ENCODE results near the gene PTMA. TPM values are rescaled to one million over a fixed set of nuclear protein-coding genes. Genes with fewer than 3 reads are reported as not detected.

The PTMA gene
- total RNA-seq, 1 donor, result 545 TPM

DNA sequence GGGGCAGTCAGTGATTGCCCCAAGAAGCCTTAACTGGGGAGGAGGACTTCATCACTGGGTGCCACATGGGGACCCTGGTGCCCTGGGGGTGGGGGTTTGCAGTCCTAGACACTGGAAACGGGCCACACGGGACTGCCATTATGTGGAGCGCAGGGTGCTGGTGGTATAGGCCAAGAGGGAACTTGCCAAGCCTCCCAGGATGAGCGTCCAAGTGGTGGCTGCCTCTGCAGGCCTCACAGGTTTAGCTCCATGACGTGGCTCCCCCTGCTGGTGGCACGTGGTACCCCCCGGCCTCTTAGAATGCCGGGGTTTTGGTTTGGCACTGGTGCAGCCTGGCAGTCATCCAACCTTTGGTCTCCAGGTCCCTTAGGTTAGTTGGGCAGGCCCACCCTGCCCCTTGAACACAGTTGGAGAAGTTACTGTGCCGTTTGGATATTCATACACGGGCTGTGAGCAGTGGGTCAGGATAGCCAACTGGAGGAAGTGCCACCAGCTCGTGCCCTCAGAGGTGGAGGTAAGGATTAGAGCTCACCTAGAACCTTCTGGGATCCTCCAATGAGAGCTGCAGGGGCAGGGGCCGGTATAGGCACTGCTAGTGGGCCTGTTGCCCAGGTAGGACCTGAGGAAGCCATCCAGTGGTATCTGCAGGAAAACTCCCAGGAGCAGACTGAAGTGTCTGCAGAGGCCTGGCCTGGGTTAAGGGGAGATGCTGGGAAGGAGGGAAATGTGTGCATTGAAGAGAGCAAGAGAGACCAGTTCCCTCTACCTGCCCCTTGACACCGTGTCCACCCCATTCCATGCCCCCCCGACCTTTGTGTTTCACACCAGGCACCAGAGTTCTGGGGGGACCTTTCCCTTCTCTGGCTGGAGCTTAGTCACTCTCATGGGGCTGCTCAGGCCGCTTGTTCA lies 5.7 kb downstream of the PTMA start:
- no peaks in the 10 kb centered on the region for H3K9me3 ChIP-seq (ENCODE audit: low read depth, low read length)
- H3K27me3 ChIP-seq (ENCODE audit: insufficient read depth, low read length), result no peaks in the 10 kb centered on the region
- no peak overlapping the region for H2AFZ ChIP-seq (ENCODE audit: low read length)
- H3K27ac ChIP-seq (ENCODE audit: low read depth, low read length), result peak overlapping the region; percentile 70
- H3K4me2 ChIP-seq (ENCODE audit: insufficient read depth, low read length), result no peak overlapping the region
- H3K4me3 ChIP-seq (ENCODE audit: insufficient read depth, low read length), result no peak overlapping the region
- peaks cover 37% of the 10 kb centered on the region for H4K20me1 ChIP-seq (ENCODE audit: insufficient read depth, low read length)
- DNase-seq (ENCODE audit: insufficient read length, low spot score, missing footprints), result peak; percentile 98
- H3K4me1 ChIP-seq (ENCODE audit: insufficient read depth, low read length), result peaks cover 53% of the 10 kb centered on the region
- peaks cover 18% of the 10 kb centered on the region for H3K36me3 ChIP-seq (ENCODE audit: insufficient read depth, low read length)
- peaks cover 41% of the 10 kb centered on the region for H3K79me2 ChIP-seq (ENCODE audit: insufficient read depth, low read length)
- TF ChIP-seq, protein P1, sequence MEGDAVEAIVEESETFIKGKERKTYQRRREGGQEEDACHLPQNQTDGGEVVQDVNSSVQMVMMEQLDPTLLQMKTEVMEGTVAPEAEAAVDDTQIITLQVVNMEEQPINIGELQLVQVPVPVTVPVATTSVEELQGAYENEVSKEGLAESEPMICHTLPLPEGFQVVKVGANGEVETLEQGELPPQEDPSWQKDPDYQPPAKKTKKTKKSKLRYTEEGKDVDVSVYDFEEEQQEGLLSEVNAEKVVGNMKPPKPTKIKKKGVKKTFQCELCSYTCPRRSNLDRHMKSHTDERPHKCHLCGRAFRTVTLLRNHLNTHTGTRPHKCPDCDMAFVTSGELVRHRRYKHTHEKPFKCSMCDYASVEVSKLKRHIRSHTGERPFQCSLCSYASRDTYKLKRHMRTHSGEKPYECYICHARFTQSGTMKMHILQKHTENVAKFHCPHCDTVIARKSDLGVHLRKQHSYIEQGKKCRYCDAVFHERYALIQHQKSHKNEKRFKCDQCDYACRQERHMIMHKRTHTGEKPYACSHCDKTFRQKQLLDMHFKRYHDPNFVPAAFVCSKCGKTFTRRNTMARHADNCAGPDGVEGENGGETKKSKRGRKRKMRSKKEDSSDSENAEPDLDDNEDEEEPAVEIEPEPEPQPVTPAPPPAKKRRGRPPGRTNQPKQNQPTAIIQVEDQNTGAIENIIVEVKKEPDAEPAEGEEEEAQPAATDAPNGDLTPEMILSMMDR (IDR thresholded peaks at IDR 0.05; ENCODE audit: extremely low read depth, low read depth, low read length), result peak; percentile 91

DNA sequence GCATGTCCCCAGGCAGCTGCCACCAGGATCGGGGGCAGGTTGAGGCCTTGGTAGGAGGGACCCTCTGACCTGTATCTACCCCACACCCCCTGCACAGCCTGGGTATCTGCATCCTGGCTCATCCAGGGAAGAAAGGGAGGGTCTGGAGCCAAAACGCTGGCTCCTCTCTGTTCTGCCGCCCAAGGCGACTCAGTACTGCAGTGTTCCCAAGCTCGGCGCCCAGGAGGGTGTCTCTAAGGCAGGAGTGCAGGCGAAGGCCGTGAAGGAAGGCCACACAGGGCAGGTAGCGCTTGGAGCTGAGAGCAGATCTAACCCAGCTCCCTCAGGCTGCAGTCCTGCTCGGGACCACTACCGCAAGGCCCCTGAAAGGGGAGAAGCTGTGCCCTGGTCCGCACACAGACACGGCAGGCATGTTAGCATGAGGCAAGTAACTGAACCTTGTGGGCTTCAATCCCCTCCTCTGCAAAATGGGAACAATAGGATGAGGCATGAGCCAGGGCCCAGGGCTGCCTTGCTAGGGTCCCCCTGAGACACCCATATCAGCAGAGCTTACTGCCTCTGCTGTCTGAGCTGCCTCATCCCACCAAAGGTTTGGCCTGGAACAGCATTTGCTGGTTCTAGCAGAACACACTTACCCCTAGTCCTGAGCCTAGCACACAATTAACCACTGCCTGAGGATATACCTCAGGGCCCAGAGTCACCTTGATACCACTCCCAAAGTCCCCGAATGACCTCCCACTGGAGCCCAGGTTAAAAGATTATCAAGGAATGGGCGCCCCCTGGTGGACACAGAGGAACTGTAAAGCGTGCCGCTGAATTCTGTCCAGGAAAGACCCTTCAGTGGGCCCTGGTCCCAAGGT lies 6.5 kb downstream of the PTMA start:
- no peak overlapping the region for H2AFZ ChIP-seq (ENCODE audit: low read length)
- H3K4me3 ChIP-seq (ENCODE audit: insufficient read depth, low read length), result no peak overlapping the region
- TF ChIP-seq, protein P1 (IDR thresholded peaks at IDR 0.05; ENCODE audit: extremely low read depth, low read depth, low read length), result peak; percentile 82
- no peaks in the 10 kb centered on the region for H3K27me3 ChIP-seq (ENCODE audit: insufficient read depth, low read length)
- H3K4me2 ChIP-seq (ENCODE audit: insufficient read depth, low read length), result no peak overlapping the region
- H3K4me1 ChIP-seq (ENCODE audit: insufficient read depth, low read length), result peaks cover 53% of the 10 kb centered on the region
- peak; percentile 89 for DNase-seq (ENCODE audit: insufficient read length, low spot score, missing footprints)
- H3K36me3 ChIP-seq (ENCODE audit: insufficient read depth, low read length), result peaks cover 18% of the 10 kb centered on the region
- H4K20me1 ChIP-seq (ENCODE audit: insufficient read depth, low read length), result peaks cover 34% of the 10 kb centered on the region
- H3K27ac ChIP-seq (ENCODE audit: low read depth, low read length), result peak overlapping the region; percentile 90
- peaks cover 32% of the 10 kb centered on the region for H3K79me2 ChIP-seq (ENCODE audit: insufficient read depth, low read length)
- no peaks in the 10 kb centered on the region for H3K9me3 ChIP-seq (ENCODE audit: low read depth, low read length)

DNA sequence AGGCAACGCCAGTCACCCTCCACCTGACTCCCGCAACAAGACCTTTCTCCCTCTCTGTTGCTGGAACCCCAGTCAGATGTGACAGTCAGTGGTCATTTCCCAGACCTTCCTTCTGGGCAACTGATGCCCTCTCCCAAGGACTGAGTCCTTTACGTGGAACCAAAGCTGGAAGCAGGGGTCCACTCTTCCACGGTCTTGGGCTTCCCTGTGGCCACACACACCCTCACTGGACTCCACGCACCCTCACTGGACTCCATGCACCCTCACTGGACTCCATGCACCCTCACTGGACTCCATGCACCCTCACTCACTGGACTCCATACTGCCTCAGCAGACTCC lies 7.1 kb downstream of the PTMA start:
- peak overlapping the region; percentile 90 for H3K27ac ChIP-seq (ENCODE audit: low read depth, low read length)
- peak overlapping the region; percentile 52 for H3K4me2 ChIP-seq (ENCODE audit: insufficient read depth, low read length)
- peaks cover 53% of the 10 kb centered on the region for H3K4me1 ChIP-seq (ENCODE audit: insufficient read depth, low read length)

More for the DNA sequence above, 7.1 kb downstream of the PTMA start:
- no peak for DNase-seq (ENCODE audit: insufficient read length, low spot score, missing footprints)
- Histone ChIP-seq H3K27me3 (ENCODE audit: insufficient read depth, low read length) (no peaks in the 10 kb centered on the region), H3K79me2 (ENCODE audit: insufficient read depth, low read length) (peaks cover 28% of the 10 kb centered on the region), H3K9me3 (ENCODE audit: low read depth, low read length) (no peaks in the 10 kb centered on the region), H3K36me3 (ENCODE audit: insufficient read depth, low read length) (peaks cover 18% of the 10 kb centered on the region), H2AFZ (ENCODE audit: low read length) (no peak overlapping the region), H3K4me3 (ENCODE audit: insufficient read depth, low read length) (peak overlapping the region; percentile 21), H4K20me1 (ENCODE audit: insufficient read depth, low read length) (peaks cover 31% of the 10 kb centered on the region)
- TF ChIP-seq, protein P1 (IDR thresholded peaks at IDR 0.05; ENCODE audit: extremely low read depth, low read depth, low read length), result peak; percentile 8
